ENCODE results near the gene SCYGR4.
"Not testable (repeated sequence)": the region's sequence is repeated elsewhere in the genome, so short reads cannot be mapped to it uniquely, and the experiment has no call there.

Gene SCYGR4

DNA sequence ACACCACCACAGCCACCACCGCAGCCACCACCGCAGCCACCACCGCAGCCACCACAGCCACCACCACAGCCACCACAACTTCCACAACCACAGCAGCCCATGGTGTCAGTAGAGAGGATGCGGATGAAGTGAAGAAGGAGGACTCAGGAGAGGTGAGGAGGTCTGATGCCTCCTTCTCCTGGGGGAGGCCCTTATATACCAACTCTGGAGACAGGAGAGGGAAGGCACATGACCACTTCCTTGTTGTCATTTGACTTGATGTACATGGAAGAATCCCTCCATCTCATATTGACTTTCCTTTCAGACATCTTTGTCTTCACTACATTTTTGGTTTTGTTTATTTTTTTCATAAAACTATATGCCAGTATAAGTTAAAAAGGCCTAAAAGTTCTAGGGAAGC is 2.6 kb upstream of the SCYGR4 start, which contains the start of gene SCYGR3:
TSS of gene SCYGR3 (minus strand) at position 101 of the 400 bp plus-strand sequence. CDS start at position 101, 0 bp downstream.
- no peak for DNase-seq

DNA sequence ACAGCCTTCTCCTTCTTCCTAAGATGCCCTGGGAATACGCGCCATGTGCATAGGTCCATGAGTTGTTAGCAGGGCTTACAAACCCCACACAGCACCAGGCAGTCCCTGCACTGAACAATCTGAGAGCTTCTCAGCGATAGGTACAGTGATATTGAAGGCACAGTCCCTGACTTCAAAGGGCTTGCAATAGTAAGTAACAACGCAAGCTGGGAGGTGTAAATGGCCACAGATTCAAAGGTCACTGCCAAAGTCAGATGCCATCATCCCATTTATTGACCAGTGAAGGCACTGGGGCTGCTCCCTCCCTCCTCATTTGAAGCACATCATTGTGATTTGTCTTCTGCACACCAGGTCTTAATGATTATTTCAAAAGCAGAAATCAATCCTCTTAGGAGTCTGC is 2.1 kb upstream of the SCYGR4 start:
- DNase-seq: no peak

DNA sequence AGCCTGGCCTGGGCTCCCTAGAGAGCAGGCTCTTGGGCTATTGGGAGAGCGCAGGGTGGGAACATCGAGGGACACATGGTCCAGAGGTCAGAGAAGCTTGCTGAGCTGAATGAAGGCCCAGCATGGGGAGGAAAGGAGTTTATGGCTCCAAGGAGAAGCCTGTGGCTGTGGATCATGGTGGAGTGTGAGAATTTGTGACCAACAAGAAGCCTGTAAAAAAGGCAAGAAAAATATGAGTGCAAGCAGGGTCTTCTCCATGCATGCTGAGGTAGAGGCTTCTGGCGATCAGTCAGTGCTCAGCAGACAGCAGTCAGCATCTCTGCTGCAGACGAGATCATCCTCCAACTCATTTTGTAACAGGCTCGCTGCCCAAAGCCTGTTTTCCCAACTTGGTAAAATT is 1.4 kb upstream of the SCYGR4 start:
- DNase-seq: no peak

DNA sequence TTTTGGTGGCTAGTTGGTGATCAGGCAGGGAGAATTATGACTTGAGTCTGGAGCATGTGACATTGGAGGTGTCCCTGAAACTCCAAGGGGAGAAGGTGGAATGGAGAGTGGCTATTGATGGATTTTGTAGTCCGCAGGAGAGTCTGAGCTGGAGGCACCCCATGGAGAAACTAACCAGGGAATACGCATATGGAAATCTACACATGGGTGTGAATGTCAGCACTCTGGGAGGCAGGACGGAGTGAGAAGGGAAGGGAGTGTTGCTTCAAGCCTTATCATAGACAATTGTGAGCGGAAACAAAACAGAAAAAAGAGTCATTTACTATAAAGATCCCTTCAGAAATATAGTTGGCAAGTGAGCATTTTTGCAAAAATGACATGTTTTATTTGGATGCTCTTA is 667 bp upstream of the SCYGR4 start:
- no peak for DNase-seq

DNA sequence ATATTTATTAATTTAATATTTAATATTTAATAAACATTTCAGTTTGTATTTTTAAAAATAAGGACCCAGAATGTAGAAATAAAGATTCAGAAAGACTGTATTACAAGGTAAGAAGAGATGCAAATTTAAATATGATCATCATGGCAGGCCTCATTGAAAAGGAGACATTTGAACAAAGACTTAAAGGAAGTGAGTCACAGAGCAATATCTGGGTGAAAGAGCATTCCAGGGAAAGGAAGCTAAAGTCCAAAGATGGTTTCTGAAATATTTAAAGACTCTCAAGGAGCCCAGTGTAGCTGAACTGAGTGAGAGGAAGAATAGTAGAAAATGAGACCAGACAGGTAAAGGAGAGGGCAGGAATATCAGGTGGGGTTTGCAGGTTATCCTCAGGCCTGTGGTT is 5.9 kb downstream of the SCYGR4 start:
- no peak for DNase-seq

DNA sequence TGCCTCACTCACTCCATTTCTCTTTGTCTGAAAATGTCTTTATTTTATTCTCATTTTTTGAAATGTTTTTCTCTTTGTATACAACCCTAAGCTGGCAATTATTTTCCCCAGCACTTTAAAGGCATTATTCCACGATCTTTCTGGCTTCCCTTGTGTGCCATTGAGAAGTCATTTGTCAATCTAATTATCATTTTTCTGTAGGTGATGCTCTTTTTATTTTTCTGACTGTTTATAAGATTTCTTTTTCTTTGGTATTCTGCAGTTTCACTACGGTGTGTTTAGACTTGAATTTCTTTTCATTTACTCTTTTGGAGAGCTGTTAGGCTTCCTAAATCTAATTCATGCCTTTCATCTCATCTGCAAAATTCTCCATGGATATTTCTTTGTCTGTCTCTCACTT is 8.1 kb downstream of the SCYGR4 start:
- no peak for DNase-seq

DNA sequence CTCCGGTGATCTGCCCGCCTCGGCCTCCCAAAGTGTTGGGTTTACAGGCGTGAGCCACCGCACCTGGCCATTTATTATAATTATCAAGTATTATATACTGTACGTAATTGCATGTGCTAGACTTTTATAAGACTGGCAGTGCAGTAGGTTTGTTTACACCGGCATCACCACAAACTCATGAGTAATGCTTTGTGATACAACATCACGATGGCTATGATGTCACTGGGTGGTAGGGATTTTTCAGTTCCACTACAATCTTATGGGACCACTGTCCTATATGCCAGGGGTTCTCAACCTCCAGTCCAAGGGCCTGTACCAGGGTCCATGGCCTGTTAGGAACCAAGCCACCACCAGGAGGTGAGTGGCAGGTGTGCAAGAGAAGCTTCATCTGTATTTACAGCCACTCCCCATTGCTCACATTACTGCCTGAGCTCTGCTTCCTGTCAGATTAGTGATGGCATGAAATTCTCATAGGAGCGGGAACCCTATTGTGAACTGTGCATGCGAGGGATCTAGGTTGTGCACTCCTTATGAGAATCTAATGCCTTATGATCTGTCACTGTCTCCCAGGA is 9.4 kb downstream of the SCYGR4 start:
- DNase-seq: no peak

DNA sequence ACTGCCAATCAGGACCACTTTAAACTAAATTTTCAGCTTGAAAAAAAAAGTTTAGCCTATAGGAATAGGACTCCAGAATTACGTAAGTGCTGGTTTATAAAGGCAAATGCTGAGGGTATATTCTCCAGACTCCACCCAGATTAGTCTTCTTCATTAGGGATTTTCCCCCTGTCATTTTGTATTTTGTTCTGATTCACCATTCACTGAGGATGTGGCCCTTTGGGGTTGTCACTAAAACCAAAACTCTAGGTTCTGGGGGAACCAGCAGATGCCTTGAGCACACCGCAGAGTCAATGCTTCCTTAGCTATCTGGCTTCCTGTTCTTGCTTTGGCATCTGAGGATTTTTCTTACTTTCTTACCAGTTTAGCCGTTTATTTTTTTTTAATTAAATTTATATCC is 10.5 kb downstream of the SCYGR4 start:
- DNase-seq: no peak

DNA sequence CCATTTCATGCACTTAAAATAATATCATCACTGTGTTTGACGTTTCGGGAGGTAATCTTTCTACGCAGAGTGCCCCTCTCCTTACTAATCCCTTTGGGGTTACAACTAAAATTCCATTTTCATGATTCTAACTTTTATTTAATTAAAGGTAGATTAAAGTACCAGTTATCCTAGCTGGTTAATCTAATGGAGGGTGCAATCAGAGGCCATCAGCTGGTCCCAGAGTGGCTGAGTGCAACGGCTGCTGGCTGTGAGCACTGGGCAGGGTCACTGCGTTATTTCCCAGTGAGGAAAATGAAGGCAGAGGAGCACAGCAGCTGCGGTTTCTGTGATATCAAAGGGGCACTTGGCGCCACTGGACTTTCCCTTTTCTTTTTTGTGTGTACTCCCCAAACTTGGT is 12.1 kb downstream of the SCYGR4 start:
- DNase-seq: no peak

DNA sequence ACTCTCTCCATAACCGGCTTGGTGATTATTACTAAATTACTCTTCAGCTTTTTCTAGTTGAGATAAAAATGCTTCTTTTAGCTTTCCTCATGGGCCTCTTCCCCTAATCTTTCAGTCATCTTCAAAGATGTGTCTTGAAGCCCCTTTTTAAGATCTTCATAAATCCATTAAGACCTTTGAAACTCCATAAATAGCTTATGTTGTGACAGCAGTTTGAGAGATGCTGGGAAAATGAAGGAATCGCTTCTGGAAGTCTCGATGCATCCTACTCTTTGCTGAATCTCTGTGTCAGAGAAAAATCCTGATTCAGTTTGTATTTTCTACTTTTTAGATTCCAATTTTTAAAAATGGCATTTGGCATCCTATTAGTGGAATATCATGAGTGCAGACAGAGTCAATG is 13.0 kb downstream of the SCYGR4 start:
- no peak for DNase-seq

DNA sequence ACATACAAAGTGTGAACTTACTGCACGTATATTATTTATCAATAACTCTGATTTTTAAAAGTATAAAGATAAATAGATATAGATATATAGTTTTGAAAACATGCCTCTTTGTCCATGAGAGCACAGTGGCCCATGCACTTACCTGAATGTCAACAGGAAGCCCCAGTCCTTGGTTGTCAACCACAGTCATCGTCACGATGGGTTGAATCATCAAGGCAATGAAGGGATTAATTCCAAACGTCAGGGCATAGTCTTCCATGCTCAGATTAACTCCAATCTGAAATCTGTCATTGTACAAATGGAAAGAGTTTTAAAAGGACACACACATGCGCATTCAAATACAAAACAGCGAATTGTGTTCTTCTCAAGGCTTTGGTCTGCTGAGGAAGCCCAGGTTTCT is 15.5 kb downstream of the SCYGR4 start:
- no peak for DNase-seq

DNA sequence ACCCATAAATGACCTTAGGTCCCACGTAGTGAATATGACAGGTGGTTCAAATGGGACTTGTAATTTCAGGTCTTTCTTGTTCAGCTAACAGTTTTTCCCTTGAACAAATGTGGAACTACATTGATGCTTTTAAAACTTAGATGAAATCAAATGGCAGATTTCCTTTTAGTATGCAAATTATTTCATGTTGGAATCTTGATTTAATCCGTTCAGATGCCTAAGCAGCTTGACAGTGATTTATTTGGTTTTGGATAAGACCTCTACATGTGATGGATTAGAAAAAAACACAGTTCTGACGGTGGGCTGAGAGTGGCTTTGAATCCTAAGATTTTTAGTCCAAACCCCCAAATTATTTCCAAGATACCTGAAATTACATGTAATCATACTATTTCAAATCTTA is 16.9 kb downstream of the SCYGR4 start:
- DNase-seq: no peak

DNA sequence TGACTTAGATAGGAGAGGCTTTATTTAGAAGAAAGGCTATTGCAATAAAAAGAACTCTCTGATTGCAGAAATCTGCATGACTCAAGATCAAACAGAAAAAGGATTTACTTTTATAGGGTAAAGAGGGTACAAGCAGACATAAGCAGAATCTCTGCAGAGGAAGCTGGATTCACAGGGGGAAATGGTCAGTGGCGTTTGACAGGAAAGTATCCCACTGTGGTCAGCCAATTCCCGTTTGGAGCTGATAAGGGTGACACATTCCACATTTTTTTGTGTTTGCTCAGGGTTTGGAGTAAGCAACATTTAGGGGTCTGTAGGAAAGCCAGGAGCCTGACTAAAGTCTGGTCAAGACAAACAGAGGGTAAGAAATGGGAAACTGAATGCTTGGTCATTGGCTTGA is 25.4 kb downstream of the SCYGR4 start:
- no peak for DNase-seq

DNA sequence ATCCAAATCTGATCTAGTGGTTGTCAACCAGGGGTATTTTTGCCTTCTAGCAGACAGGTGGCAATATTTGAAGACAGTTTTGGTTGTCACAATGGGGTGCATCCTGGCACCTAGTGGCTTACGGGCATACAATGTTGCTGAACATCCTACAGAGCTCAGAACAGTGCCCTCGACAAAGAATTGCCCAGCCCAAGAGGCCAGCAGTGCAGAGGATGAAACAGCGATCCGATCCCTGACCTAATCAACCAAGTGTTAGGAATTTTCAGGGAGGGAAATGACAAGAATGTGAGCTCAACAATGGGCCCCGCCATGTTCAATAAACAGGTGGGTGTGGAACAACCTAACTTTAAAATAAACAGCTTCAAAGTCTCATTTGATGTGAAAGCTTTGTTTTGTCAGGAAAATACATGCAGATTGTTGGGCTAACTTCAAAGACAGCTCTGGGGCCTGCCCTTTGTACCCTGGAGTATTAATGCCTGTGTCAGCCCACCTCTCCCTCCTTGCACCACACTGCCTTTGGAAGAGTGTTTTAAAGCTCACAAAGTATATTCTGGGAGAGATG is 26.8 kb downstream of the SCYGR4 start:
- no peak for DNase-seq

DNA sequence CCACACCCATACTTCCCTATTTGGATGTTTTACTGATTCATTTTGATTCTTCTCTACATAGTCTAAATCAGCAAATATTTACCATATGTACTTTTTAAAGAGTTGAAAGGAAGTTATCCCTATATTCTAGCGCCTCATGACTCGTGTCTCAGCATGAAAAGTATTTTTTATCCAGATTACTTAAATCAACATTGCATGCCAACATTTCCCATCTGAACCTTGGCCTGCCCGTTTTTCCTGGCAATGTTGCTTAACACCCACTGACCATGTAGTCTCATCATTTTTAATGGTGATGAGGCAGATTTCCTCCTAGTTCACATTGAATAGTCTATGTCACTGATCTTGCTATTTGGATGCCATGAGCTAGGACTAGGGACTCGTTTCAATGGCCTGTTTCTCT is 36.1 kb downstream of the SCYGR4 start:
- no peak for DNase-seq

DNA sequence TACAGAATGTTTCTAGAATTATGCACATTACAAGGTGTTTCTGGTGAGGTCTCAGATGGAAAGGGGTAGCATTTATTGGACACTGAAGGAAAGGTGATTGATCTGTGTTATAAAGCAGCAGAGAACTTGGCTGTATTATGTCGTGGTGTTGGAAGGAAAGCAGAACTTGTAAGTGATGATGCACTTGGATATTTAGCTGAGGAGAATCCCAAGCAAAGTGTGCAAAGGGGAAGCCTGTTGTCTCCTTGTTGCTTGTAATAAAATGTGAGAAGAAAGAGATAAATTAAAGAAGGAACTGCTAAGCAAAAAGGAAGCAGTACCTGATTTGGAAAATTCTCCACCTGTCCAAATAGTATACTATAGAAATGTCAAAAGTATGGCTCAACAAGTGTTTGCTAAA is 37.1 kb downstream of the SCYGR4 start:
- DNase-seq: no peak

DNA sequence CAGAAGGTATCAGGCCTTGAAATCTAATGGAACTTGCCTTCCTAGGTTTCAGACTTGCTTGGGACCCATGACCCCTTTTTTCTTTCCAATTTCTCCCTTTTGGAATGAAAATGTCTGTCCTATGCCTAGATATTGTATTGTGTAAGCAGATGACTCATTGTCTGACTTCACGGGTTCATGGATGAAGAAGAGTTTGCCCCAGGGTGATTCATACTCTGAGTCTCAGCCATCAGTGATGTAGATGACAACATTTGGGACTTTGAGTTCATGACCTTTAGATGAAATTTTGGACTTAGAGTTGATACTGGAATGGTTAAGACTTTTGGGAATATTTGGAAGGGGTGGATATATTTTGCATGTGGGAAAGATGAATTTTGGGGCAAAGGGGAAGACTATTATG is 38.2 kb downstream of the SCYGR4 start:
- DNase-seq: no peak

DNA sequence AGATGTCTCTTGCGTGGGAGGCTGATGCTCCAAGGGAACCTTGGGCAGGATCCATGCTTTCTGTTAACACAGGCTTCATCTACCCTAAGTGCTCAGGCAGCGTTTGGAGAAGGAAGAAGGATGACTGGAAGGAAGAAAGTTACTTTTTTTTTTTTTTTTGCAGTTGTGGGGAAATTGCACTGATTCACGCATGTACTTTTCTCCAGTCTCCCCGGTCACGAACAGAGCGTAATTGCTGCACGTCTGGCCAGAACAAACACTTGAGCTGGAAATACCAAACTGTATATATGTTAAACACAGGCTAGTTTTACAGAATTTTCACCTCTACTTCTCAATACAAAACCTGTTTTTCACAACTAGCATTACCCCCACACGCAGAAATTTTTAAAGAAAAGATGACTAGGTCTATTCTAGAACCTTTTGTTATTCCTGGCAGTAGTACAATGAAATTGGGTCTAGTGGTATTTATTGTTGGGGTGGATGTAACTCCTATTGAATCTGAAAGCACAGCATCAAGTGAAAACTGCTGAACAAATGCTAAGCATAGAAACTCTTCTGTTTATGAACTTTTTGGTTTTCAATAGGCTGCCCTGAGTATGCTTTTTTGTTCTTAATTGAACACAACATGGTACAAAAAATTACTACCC is 40.0 kb downstream of the SCYGR4 start:
- DNase-seq: no peak

DNA sequence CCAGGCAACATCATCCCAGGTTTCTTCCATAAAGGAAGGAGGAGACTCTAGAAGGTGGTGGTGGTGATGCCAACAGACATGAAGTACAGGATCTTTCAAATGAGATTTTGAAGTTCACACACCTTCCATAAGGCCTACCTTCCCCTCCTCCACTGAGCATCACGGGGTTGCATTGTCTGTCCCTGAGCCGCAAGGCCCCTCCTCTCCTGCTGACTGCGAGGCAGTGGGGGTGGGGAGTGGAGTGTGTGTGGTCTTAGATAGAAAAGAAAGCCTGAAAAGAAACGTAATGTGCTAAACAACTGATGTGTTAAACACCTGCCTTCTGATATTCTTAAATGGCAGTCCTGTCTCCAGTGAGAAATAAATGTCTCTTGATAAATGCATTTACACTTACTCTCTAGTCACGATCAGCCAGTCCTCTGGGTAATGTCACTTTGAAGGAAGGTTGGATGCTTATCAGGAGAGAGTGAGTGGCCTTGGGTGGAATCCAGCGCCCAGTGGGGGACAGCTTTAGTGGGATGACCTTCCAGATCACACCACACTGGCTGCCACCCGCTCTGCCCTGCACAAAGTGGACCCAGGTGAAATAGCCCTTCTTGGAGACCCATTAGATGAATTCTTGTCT is 43.8 kb downstream of the SCYGR4 start:
- DNase-seq: no peak

DNA sequence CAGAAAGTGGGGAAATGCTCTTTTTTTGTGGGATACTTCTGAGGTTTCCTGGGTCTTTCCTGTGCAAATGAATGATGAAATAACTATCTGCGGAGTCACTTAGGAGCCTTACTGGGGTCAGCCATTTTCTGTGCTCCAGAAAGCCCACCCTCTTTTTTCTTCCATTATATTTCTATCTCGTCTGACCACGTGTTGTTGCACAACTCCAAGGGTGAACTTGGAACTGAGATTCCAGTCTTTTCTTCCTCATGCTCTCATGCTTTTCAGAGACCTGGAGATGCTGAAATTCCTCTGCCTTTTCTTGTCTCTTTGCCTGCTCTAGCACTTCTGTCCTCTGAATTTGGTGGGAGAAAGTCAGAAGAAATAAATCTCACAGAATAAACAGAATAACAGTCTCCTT is 44.5 kb downstream of the SCYGR4 start:
- no peak for DNase-seq

DNA sequence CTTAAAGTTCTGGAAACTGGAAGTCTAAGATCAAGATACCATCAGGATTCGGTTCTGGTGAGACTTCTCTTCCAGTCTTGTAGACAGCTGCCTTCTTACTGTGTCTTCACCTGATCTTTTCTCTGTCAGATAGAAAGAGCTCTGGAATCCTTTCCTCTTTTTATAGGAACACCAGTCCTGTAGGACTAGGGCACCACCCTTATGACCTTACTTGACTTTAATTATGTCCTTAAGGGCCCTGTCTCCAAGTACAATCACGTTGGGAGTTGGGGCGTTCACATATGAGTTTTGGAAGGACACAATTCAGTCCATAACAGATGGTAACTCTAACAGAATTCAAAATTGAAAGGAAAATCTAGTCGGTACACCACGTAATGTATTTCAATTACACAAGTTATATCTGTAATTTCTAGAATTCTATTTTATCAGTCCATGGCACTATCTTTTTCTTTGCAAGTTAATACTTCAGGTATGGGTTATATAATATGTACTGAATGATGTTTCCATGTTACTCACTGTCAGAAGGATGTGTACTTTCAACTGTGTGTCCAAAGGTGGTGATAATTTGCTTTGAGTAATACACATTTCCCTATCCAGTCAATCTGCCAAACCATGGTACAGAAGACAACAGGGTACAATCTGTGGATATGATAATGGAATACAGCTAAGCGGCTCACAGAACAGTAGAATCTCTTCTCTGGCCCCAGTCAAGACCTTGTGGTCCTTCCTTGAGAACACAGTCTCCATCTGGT is 48.1 kb downstream of the SCYGR4 start:
- no peak for DNase-seq

DNA sequence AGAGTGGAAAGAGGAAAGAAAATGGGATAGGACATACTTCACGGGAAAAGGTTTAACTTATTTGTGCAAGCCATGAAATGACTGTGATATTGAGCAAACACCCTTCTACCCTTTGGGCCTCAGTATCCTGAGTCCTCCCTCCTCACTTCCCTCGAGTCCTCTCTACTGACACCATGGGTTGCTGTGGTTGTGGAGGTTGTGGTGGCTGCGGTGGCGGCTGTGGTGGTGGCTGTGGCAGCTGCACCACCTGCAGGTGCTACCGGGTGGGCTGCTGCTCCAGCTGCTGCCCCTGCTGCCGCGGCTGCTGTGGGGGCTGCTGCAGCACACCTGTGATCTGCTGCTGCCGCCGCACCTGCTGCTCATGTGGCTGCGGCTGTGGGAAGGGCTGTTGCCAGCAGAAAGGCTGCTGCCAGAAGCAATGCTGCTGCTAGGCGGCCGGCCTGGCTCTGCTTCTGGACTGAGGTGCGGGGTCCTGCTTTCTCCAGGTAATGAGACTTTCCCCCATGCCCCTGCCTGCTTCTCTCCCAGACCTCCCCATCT is 49.4 kb downstream of the SCYGR4 start, which contains the start of gene SCYGR5:
TSS of gene SCYGR5 (plus strand) at position 174 of the 540 bp plus-strand sequence. CDS start at position 174, 0 bp downstream.
- DNase-seq: not testable (repeated sequence)
